ENCODE measurements around the gene AGAP3. TPM values are rescaled to one million over a fixed set of nuclear protein-coding genes. Genes with fewer than 3 reads are reported as not detected.

AGAP3 gene
- polyA plus RNA-seq, 1 of the 3 experiments (the other 2 are of a cell fraction), result 126 TPM

GRCh38 chr7:151060416-151061212 lies 25.7 kb upstream of the AGAP3 start:
- Histone ChIP-seq H4K20me1 (ENCODE audit: insufficient read depth) (peaks cover 40% of the 10 kb centered on the region), H3K79me2 (ENCODE audit: insufficient read depth) (peaks cover 77% of the 10 kb centered on the region), H3K27me3 (ENCODE audit: insufficient read depth) (no peaks in the 10 kb centered on the region), H3K9ac (peak overlapping the region; percentile 84), H3K4me3 (ENCODE audit: low read depth in 2 of 2, low read length in 1 of 2) (peak overlapping the region; percentile 66 to 99), H3K27ac (ENCODE audit: low read depth in 2 of 2, low read length in 1 of 2) (peak overlapping the region; percentile 95 to 99), H3K9me3 (no peaks in the 10 kb centered on the region), H3K4me2 (peak overlapping the region; percentile 85), H3F3A (replicated peaks; ENCODE audit: insufficient read depth) (no peaks in the 10 kb centered on the region), H3K9me2 (no peaks in the 10 kb centered on the region), H3K4me1 (ENCODE audit: control insufficient read depth in 1 of 2, insufficient read depth in 2 of 2, low read depth in 1 of 2, low read length in 1 of 2) (peaks cover 28 to 49% of the 10 kb centered on the region in 2 experiments), H3K36me3 (replicated peaks in 1 of 2; ENCODE audit: control insufficient read depth in 1 of 2, insufficient read depth in 2 of 2, low read length in 1 of 2) (peaks cover 25 to 33% of the 10 kb centered on the region in 2 experiments), H2AFZ (ENCODE audit: low read depth) (no peak overlapping the region)
- 3% methylated on average over 16 of the region's 21 CpGs for WGBS (ENCODE audit: low lambda C conversion rate)
- CTCF ChIA-PET, result interaction anchor here (0.6 to 12.2 kb wide), 29 partner anchors 12 to 183 kb away, joined by 3 to 126 read pairs (median 4); partner anchors contain the start of genes ABCB8, ASIC3, FASTK and TMUB1
- peak; percentile 80 for DNase-seq
- POLR2A ChIA-PET, result interaction anchor here (0.7 to 1.5 kb wide), 4 partner anchors 20 to 90 kb away, joined by 3 to 7 read pairs (median 5); partner anchors contain the start of genes ABCB8 and FASTK
- TF ChIP-seq YY1 (IDR thresholded peaks at IDR 0.05; ENCODE audit: low read depth) (no peak), RCOR1 (IDR thresholded peaks at IDR 0.05; ENCODE audit: low read length) (no peak), TEAD4 (IDR thresholded peaks at IDR 0.05; ENCODE audit: borderline replicate concordance, insufficient read depth) (no peak), REST (IDR thresholded peaks at IDR 0.05; ENCODE audit: low read depth, low read length) (no peak), EP300 (IDR thresholded peaks at IDR 0.05; ENCODE audit: borderline replicate concordance in 1 of 2, low read depth in 1 of 2, low read length in 1 of 2) (no peak), FOSL2 (IDR thresholded peaks at IDR 0.05; ENCODE audit: borderline replicate concordance, low read depth) (no peak), FOXJ3 (CRISPR knock-in tag; IDR thresholded peaks at IDR 0.05) (no peak), MEF2A (IDR thresholded peaks at IDR 0.05; ENCODE audit: borderline replicate concordance, low read depth) (no peak), RFX5 (IDR thresholded peaks at IDR 0.05; ENCODE audit: low read length) (no peak), MXI1 (IDR thresholded peaks at IDR 0.05; ENCODE audit: low read depth, low read length) (peak; percentile 27; the same call in 1 of the 2 replicates), FOXM1 (IDR thresholded peaks at IDR 0.05; ENCODE audit: low read depth) (no peak), ELF1 (IDR thresholded peaks at IDR 0.05) (no peak), PBX3 (IDR thresholded peaks at IDR 0.05) (peak; percentile 38; the same call in 1 of the 2 replicates), EZH2phosphoT487 (IDR thresholded peaks at IDR 0.05; ENCODE audit: borderline replicate concordance, low read depth) (no peak), GATA2 (CRISPR knock-in tag; IDR thresholded peaks at IDR 0.05) (no peak), CHD2 (IDR thresholded peaks at IDR 0.05; ENCODE audit: low read length, partially characterized antibody) (peak; percentile 82), GABPA (IDR thresholded peaks at IDR 0.05; ENCODE audit: low read depth) (no peak)
- TF ChIP-seq, protein P1, sequence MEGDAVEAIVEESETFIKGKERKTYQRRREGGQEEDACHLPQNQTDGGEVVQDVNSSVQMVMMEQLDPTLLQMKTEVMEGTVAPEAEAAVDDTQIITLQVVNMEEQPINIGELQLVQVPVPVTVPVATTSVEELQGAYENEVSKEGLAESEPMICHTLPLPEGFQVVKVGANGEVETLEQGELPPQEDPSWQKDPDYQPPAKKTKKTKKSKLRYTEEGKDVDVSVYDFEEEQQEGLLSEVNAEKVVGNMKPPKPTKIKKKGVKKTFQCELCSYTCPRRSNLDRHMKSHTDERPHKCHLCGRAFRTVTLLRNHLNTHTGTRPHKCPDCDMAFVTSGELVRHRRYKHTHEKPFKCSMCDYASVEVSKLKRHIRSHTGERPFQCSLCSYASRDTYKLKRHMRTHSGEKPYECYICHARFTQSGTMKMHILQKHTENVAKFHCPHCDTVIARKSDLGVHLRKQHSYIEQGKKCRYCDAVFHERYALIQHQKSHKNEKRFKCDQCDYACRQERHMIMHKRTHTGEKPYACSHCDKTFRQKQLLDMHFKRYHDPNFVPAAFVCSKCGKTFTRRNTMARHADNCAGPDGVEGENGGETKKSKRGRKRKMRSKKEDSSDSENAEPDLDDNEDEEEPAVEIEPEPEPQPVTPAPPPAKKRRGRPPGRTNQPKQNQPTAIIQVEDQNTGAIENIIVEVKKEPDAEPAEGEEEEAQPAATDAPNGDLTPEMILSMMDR (IDR thresholded peaks at IDR 0.05), result peak; percentile 43
- TF ChIP-seq, protein P2, sequence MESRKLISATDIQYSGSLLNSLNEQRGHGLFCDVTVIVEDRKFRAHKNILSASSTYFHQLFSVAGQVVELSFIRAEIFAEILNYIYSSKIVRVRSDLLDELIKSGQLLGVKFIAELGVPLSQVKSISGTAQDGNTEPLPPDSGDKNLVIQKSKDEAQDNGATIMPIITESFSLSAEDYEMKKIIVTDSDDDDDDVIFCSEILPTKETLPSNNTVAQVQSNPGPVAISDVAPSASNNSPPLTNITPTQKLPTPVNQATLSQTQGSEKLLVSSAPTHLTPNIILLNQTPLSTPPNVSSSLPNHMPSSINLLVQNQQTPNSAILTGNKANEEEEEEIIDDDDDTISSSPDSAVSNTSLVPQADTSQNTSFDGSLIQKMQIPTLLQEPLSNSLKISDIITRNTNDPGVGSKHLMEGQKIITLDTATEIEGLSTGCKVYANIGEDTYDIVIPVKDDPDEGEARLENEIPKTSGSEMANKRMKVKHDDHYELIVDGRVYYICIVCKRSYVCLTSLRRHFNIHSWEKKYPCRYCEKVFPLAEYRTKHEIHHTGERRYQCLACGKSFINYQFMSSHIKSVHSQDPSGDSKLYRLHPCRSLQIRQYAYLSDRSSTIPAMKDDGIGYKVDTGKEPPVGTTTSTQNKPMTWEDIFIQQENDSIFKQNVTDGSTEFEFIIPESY (IDR thresholded peaks at IDR 0.05; ENCODE audit: borderline replicate concordance, low read depth), result no peak
- TF ChIP-seq, protein P3, sequence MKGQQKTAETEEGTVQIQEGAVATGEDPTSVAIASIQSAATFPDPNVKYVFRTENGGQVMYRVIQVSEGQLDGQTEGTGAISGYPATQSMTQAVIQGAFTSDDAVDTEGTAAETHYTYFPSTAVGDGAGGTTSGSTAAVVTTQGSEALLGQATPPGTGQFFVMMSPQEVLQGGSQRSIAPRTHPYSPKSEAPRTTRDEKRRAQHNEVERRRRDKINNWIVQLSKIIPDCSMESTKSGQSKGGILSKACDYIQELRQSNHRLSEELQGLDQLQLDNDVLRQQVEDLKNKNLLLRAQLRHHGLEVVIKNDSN (IDR thresholded peaks at IDR 0.05; ENCODE audit: borderline replicate concordance, low read depth), result no peak
- TF ChIP-seq, protein P4, sequence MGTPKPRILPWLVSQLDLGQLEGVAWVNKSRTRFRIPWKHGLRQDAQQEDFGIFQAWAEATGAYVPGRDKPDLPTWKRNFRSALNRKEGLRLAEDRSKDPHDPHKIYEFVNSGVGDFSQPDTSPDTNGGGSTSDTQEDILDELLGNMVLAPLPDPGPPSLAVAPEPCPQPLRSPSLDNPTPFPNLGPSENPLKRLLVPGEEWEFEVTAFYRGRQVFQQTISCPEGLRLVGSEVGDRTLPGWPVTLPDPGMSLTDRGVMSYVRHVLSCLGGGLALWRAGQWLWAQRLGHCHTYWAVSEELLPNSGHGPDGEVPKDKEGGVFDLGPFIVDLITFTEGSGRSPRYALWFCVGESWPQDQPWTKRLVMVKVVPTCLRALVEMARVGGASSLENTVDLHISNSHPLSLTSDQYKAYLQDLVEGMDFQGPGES (IDR thresholded peaks at IDR 0.05; ENCODE audit: low read depth, low read length), result no peak

Measured in SK-N-SH (cell line).